Activated CD4-positive, CD25-positive, alpha-beta regulatory T cell treated with anti-CD3 and anti-CD28 coated beads, Interleukin-2, amount 50 U/mL, for 72 hours (primary cell): Measurements from ENCODE around the gene USH1C.

Experiments
- DNase-seq: peaks from one replicate; pipeline ENCODE4 v3.0.0; 2021

The USH1C gene

DNA sequence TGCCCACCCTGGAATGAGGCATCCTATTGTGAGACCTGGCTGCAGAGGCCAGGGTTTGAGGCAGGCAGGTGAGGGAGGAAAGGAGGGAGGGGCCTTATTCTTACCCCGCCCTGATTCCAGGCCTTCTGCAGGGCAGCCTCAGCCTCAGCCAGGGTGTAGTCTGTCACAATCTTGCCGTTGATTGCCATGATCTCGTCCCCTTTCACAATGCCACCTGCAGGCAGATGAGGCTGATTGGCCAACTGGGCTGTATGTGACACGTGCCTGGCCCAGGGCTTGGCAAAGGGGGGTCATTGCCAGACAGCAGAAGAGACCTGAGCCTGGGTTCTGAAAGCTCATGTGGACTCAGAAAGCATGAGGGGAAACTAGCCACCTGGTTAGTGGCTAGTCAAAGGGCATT is 46.2 kb downstream of the USH1C start:
- DNase-seq = no peak

DNA sequence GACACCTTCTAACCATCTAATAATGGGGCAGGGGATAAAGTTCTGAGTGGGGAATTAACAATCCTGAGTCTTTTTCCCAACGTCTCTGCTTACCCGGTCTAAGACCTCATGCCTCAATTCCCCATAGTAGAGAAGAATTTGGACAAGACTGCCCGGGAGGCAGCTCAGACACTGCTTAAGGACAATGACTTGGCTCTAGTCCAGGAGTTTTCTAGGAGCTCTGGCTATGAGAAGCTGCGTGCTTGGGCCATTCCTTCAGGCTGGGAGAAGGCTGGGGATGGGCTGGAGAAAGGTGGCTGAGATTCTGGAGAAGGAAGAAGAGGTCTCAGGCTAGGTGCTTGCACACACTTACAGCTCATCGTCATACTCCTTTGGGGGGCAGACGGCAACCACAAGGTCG is 47.8 kb downstream of the USH1C start:
- no peak for DNase-seq

DNA sequence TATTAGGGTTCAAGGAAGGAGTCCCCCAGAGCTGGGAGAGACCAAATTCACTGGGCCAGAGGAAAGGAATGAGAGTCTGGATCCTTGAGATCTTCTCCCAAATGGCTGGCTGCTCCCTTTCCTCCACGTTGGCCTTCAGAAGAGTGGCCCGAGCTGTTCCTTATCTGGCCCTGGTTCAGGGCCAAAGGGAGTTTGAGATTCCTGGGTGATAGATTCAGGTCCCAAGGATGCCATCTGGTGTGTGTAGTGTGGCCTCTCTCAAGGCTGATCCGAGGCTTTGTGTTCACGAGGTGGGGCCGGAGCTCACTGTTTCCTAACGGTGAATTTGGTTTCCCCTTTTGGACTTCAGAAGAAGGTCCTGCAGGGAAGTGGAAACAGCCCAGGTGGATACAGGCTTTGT is 50.2 kb downstream of the USH1C start:
- no peak for DNase-seq

DNA sequence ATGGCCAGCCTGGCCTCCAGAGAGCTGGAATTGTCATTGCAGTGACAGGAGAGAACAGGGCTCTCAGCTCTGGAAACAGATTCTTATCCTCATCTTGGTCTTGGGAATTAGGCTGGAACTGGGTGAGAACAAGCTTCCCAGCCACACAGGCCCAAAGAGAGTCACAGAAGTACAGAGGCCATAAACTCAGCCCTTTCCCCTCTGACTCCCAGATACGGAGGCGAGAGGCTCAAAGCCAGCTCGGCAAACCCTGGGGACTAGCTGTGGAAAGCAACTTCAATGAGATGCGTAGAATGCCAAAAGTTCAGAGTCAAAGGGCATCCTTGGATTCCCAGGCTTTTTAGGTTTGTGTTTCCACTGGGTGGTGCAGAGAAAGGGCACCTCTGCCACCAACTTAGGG is 53.3 kb downstream of the USH1C start:
- DNase-seq = no peak

DNA sequence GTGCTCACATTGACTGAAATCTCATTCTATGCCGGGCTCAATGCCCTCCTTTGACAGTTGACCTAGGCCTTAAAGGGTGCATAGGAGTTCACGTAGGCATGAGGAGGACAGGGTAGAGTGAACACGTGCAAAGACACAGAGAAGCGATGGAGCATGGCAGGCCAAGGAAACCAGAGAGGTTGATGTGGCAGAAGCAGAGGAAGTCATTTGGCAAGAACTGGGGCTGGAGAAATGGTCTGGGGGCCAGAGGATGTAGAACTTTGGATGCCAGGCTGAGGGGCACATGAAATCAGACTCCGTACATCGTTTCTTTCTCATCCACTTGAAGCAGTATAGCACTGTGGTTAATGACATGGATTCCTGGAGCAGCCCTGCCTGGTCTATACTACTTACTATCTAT is 54.0 kb downstream of the USH1C start:
- DNase-seq = no peak

DNA sequence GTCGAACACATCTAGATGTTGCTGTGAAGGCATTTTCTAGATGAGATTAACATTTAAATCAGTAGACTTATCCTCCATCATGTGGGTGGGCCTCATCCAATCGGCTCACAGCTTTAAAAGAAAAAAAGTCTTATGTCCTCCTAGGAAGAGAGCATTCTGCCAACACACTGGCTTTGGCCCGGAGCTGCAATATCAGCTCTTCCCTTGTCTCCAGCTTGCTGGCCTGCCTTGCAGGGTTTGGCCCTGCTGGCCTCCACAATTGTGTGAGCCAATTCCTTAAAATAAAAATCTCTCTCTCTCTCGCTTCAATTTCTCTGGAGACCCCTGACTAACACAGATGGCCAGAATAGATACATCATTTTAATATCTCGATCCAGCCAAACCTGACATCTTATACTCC is 54.5 kb downstream of the USH1C start:
- no peak for DNase-seq

DNA sequence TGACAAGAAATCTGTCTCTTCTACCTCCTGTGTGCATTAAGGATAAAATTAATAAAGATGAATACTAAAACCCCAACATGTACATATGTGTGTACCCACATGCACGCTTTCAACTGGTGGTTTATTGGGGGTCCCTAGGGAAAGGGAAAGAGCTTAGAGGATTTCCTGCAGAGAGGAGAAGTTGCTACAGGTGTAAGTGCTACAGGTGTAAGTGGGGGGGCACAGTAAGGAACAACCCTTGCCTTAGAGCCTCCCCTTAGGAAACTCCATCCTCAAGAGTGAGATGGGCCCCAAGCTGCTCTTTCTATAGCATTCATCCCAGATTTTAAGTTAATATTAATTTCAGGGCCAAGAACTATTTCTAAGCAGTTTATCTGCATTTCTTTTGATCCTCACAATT is 55.7 kb downstream of the USH1C start:
- DNase-seq = no peak

DNA sequence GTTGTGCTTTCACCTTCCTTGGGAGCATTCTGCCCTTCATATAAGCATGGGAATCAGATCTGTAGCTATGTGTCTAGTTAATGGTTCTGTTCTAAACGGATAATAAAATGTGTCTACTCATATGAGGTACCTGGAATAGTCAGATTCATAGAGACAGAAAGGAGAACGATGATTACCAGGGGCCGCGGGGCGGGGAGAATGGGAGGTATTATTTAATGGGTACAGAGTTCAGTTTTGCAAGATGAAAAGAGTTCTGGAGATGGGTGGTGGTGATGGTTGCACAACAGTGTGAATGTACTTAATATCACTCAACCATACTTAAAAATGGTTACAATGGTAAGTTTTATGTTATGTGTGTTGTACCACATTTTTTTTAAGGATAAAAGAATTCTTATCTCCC is 57.6 kb downstream of the USH1C start:
- no peak for DNase-seq

DNA sequence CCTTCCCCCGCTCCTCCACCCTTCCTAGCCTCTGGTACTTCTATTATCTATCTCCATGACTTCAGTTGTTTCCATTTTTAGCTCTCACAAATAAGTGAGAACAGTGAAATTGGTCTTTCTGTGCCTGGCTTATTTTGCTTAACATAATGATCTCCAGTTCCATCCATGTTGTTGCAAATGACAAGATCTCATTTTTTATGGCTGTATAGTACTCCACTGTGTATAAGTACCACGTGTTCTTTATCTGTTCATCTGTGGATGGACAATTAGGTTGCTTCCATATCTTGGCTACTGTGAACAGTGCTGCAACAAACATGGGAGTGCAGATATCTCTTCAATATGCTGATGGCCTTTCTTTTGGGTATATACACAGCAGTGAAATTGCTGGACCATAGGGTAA is 60.7 kb downstream of the USH1C start:
- DNase-seq = no peak

DNA sequence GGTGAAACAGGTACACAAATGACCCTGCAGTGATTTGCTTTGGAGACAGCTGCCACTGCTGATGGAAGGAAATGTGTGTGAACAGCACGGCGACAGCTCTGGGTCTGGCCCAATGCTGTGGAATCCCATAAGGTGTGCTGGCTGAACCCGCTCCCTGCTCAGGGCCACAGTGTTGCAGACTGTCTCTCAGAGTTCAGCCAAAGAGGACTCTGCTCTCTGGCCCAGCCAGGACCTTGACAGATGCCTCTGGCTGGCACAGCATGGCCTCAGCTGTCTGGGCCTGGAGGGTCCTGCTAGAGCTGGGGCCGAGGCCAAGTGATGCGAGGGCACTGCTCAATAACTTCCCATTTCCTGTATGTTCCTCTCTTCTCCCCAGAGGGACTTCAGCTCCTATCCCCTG is 62.3 kb downstream of the USH1C start:
- no peak for DNase-seq

DNA sequence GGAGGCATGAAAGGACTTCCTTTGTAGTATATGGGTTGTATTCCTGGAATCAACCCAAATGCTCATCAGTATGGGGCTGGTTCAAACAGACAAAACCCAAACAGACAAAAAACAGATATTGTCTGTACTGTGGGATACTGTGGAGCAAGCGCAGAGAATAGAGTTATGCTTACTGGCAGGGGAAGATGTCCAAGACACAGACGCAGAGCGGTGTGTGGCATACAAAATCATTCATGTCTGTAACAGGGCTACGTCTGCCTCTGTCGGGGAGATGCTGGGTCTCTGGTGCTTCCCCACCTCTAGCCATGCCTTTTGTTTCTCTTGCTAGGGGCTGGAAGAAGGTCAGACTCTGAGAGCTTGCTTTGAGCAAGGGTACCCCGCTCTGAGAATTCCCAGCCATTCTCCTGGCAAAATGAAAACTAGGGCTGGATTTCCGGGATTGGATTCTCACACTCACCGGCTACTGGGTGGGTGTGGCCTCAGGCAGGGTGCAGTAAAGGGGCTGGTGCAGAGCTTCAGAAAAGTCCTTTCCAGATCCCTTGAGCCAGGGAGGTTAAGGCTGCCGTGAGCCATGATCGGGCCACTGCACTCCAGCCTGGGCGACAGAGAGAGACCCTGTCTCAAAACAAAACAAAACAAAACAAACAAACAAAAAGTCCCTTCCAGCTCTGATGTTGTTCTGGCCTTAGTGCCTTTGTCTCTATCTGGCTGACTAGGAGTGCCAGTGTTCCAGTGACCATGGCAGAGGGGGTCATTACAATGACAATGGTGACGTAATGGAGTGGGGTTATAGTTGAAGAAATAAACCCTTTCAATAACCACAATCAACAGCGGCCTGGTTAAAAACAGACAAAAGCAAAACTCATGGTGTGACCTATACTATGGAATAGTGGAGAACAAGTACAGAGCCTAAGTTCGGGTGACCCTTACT is 64.7 kb downstream of the USH1C start:
- DNase-seq = no peak

DNA sequence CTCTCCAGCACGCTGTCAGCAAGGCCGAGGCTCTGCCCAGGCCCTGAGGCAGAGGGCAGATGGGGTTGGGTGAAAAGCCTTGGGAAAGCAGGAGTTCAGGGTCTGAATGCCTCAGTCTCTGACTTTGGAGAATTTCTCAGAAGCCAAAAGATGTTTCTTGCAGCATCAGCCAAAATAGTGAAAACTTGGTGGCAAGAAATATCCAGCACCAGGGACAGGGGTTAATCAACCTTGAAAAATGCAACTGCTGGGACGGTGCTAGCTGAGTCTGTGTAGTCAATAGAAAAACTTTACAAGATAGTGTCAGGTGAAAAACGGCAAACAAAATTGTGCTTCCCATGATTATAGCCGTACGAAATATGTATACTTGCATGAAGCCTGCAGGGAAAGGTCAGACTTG is 66.1 kb downstream of the USH1C start:
- no peak for DNase-seq

DNA sequence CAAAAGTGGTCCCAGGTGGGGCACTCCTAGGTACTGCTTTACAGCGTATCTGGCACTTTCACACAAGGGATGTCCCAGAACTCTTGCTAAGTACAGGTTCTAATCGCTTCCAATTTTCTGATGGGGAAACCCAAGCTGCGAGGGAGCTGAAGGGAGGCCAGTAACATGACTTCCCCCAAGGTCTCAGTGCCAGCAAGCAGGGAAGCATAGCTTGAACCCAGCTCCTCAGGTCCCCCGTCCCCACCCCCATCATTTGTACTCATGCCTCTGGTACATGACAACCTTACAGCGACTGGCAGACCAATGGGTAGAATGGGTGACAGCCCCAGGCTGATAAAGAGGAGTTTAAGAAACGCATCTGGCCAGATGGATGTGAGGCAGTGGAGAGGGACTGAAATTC is 66.9 kb downstream of the USH1C start:
- DNase-seq = no peak

DNA sequence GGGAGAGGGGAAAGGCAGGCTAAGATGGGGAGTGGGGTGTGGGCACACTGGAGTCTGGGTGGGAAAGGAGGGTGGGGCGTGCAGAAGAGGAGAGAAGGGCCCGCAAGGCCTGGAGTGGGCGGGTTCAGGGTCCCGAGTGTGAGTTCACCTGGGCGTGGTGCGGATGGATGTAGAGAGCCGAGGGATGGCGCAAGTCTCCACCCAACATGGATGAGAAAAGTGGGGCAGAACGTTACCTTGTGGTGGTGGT is 67.2 kb downstream of the USH1C start:
- no peak for DNase-seq

DNA sequence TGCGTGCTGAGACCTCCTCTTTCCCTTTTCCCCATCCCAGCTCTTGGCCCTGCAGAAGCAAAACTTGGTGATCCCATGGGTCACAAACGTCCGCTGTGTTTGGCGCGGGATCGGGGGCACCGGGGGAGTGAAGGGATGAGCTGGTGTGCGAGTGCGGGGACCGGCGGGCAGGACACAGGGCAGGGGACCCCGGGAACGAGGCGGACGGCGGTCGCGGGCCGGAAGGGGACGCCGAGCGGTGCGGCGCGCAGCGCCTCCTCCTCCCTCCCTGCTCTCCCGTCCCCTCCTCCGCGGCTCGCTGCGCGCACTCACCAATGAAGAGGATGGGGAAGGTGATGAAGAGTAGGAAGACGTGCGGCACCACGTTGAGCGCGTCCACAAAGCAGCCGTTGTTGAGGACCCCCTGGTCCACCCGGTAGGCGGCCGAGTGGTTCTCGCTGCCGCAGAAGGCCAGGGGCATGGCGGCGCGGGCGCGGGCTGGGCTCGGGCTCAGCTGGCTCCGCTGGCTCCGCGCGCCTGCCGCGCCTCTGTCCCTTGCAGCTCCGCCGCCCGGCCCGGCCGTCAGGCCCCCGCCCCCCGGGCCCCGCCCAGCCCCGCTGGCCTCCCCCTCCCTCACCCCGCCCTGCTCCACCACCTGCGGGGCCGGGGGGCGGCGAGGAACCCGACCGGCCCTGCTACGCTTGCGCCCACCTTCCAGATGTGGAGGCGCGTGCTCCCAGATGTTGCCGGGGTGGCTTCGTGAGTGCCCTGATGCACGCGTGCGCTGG is 67.7 kb downstream of the USH1C start, which contains the start of gene ABCC8:
ABCC8 (minus strand) TSS at position 529 of the 767 bp plus-strand sequence; CDS start at position 460, 69 bp downstream.
- no peak for DNase-seq

DNA sequence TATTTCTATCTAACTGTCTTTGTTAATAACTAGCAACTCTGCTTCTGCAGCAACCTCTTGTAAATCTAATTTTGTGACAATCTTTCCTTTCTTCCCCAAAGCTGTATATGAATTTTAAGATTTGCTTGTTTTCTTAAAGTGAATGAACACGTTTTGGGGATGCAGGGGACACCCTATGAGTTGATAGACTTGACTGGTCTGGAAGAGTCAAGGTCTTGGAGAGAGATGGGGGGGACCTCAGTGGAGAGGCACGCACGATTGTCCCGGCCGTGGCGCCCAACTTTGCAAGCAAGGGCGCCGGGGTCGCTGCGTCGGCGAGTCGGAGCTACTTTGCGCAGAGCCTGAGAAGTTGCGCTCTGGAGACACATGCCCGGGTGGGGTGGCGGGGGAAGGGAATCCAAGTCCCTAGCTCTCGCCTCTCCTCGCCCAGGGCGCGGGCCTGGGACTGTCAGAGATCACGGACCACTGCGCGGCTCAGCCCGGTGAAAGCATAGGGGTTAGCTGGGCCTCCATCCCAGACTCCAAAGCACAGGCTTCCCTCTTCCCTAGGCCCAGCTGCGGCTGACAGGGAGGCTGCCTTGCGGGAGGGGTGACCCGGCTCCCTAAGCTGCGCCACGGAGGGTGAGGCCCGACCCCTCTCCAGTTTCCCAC is 68.4 kb downstream of the USH1C start:
- no peak for DNase-seq

DNA sequence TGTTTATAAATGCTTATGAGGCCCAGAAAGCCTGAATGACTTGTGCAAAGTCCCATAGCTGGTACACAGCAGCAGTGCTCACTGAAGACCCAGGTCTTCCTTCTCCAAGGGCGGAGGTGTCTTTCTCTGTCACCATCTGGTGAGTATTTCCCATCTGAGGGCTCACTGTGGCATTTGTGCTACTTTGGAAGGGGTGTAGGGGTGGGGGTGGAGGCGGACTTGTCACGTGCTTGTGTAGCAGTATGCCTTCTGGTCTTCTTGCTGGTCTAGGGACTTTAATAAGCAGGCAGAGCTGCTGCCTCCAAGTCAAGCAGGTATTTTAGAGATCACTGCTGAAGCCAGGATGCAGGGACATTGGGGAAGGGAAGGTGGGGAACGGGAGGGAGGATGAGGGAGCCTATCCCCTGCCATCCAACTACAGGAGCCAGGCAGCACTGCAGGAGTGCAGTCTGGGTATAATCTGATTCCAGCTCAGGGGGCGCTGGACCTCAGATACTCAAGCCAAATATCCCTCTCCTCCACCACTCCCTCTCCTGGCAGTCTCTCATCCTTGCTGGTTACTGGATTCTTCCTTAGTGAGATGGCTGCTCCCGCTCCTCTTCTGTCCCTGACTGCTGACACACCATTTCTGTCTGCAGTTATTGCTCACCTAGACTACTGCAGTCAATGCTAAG is 71.0 kb downstream of the USH1C start:
- DNase-seq = no peak

DNA sequence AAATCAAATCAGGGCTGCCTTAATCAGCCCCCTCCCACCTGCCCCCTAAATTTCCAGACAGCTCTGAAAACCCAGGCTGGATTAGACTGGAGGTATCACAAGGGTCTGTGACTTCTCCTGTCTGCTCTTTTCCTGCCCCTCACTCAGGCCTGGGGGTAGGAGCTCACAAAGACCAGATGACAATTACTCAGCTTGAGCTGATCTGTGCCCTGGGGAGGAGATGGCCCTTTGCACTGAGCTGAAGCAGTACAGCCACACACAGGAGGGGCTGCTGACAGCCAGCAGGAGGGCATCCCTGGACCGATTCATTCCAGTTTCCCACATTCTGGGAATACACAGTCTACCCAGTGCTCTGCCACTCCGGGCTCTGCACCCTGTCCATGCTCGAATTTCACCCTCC is 71.7 kb downstream of the USH1C start:
- DNase-seq = no peak

DNA sequence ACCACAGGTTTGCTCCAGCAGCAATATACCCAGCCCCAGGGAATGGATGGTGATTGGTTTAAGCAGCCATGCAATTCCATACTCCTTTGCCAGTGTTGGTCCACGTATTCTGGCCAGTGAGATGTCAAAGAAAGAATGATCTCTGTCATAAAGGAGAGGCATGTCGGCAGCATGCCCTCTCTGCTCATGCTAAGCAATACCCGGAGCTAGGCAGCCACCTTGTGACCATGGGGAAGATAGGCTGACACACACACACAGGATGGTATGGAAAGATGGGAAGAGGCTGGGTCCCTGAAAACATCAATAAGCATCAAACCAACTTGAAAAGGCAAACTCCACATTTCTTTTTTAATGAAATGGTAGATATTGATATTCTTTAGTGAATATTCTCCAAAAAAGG is 72.7 kb downstream of the USH1C start:
- no peak for DNase-seq

DNA sequence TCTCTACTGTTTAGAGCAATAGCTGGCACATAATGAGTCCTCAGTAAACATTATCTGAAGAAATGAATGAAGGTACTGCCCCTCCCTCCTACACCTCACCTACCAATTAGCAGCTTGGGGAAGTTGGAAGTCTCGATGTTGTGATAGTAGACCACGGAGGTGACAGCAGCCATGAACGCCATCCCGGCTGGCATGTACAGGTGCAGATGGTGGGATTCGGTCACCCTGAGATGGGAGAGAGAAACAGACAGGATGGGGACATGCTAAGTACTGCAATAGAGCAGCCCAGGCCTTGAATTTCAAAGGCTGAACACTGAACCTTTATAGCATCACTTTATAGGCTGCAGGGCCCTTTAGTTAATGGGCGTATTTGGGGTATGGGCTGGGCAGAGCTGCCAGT is 74.2 kb downstream of the USH1C start:
- no peak for DNase-seq

DNA sequence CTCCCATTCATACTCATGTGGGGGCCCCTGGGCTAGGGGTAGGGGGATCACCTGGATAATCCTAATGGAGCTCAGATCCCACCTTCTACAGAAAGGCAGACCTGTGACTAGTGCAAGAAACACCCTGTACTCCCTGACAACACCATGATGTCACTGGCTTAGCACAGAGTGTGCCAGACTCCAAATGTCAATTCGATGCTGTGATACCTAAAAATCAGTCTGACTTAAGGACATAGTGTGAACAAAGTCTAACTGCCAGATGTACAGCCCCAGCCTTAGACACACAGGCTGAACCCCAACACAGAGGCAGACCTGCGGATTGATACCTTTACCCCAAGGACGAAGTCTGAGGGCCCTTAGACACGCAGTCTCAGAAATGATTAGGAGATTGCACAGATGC is 76.1 kb downstream of the USH1C start:
- DNase-seq = no peak

DNA sequence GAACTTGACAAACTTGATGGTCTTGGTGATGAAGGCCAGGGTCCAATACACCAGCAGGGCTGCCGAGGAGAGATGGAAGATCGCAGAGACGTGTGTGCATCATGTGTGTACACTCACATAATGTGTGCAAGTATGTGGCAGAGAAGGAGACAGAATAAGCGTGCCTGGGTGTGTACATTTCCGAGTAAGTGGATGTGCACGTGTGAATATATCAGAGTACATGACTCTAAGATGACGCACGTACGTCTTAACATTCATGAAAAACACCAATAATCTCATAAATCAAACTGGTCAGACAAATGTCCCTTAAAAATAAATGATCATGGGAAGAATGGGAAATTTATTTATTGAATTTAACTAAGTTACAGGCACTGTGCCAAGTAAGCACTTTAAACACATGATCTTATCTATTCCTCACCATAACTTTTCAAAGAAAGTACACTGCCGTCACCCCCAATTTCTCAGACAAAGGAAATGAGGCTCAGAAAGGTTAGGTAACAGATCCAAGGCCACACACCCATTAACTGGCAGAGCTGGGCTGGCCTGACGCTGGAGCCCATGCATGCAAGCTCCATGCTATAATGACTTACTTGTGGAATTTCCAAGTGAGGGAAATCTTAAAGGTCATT is 80.6 kb downstream of the USH1C start:
- DNase-seq = no peak

DNA sequence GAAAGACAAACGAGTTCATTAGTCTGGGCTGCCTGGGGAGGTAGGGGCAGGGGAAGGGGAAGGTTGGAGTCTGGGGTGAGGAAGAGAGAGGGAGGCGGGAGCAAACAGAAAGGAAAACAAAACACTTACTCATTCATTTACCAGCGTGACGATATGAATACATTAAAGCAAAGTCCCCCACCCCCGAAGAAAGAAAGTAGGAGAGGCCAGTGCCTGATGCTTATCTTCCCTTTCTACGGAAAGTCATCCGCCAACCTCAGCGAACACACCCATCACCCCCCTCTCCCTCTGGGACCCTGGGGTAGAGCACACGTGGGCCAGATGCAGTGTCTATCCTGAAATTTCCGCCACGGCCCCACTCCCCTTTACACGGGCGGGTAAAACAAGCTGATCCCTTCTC is 81.3 kb downstream of the USH1C start:
- DNase-seq = no peak
